ENCODE measurements around the gene RAB40A.
"Not testable (repeated sequence)": the region's sequence is repeated elsewhere in the genome, so short reads cannot be mapped to it uniquely, and the experiment has no call there.

The RAB40A gene

GRCh38 chrX:103460001-103460755 is 59.1 kb downstream of the RAB40A start:
- not testable (repeated sequence) for DNase-seq

GRCh38 chrX:103453655-103454054 is 65.6 kb downstream of the RAB40A start:
- no peak for DNase-seq

Data from NCI-H2081 treated with DMSO at 0.1 percent for 48 hours (cell line).